Measurements from ENCODE around the gene LATS2. TPM values are rescaled to one million over a fixed set of nuclear protein-coding genes. Genes with fewer than 3 reads are reported as not detected.

Gene LATS2
- total and polyA plus RNA-seq, 2 of the 8 experiments (the other 6 are each of a cell fraction or from before 2014, with no cell fraction given), result 8.3 to 26.2 TPM

GRCh38 chr13:21104199-21105019, 43.0 kb upstream of the LATS2 start (continued):
- TF ChIP-seq CEBPB (IDR thresholded peaks at IDR 0.05; ENCODE audit: low read depth, low read length), result no peak
